GM19025 (cell line): Measurements from ENCODE around the gene MCM5.
"Not testable (repeated sequence)": the region's sequence is repeated elsewhere in the genome, so short reads cannot be mapped to it uniquely, and the experiment has no call there.

ENCODE experiments used
- ATAC-seq: cut with Tn5 transposase; IDR thresholded peaks from one replicate; pipeline ENCODE4 v1.9.1; 2021; ENCODE audit warnings: mild to moderate bottlenecking, low read depth, moderate library complexity; ENCODE audit not compliant: unreplicated experiment

The MCM5 gene

GRCh38 chr22:35449829-35450689 lies 50.1 kb downstream of the MCM5 start:
- no peak for ATAC-seq

- no peak for ATAC-seq
Measured at GRCh38 chr22:35450824-35451569, 51.1 kb downstream of the MCM5 start.

- ATAC-seq: no peak
Measured at GRCh38 chr22:35451592-35451991, 51.7 kb downstream of the MCM5 start.

- no peak for ATAC-seq
Measured at GRCh38 chr22:35452351-35452781, 52.4 kb downstream of the MCM5 start.

GRCh38 chr22:35452810-35453743 lies 53.1 kb downstream of the MCM5 start:
- no peak for ATAC-seq

GRCh38 chr22:35454416-35455054 lies 54.6 kb downstream of the MCM5 start:
- ATAC-seq: no peak

GRCh38 chr22:35455529-35455928 lies 55.6 kb downstream of the MCM5 start:
- ATAC-seq: no peak

- ATAC-seq: no peak
Measured at GRCh38 chr22:35456757-35457156, 56.8 kb downstream of the MCM5 start.

- ATAC-seq: no peak
Measured at GRCh38 chr22:35457729-35458546, 58.0 kb downstream of the MCM5 start.

- ATAC-seq: no peak
Measured at GRCh38 chr22:35458547-35459422, 58.8 kb downstream of the MCM5 start.

- no peak for ATAC-seq
Measured at GRCh38 chr22:35459423-35459894, 59.5 kb downstream of the MCM5 start.

GRCh38 chr22:35459976-35460375 lies 60.0 kb downstream of the MCM5 start:
- not testable (repeated sequence) for ATAC-seq

- ATAC-seq: no peak
Measured at GRCh38 chr22:35460688-35461087, 60.7 kb downstream of the MCM5 start.

GRCh38 chr22:35462498-35463230 lies 62.7 kb downstream of the MCM5 start:
- ATAC-seq: no peak

- no peak for ATAC-seq
Measured at GRCh38 chr22:35463231-35463933, 63.4 kb downstream of the MCM5 start.

- ATAC-seq: no peak
Measured at GRCh38 chr22:35464399-35464798, 64.5 kb downstream of the MCM5 start.
